DOHH2 (cell line): Measurements from ENCODE around the gene GCN1.

Source experiments
- H3F3A ChIP-seq: fragments of 200-600 bp; sonication (generic), shearing (Covaris generic); 2 replicates; pipeline ENCODE4 v1.6.0; 2016; ENCODE audit warnings: antibody characterized with exemption, mild to moderate bottlenecking; ENCODE audit not compliant: control insufficient read depth, insufficient read depth
- H3K27ac ChIP-seq: fragments of 200-600 bp; sonication (generic); 2 replicates; pipeline ENCODE4 v1.5.1; 2014; ENCODE audit warnings: low read depth, mild to moderate bottlenecking, low read length, moderate library complexity
- H3K27me3 ChIP-seq: fragments of 200-600 bp; sonication (generic); 2 replicates; pipeline ENCODE4 v1.6.1; 2014; ENCODE audit warnings: mild to moderate bottlenecking, low read length, mixed read lengths; ENCODE audit not compliant: control insufficient read depth
- H3K36me3 ChIP-seq: fragments of 200-600 bp; sonication (generic); 2 replicates; pipeline ENCODE4 v1.6.1; 2014; ENCODE audit warnings: mild to moderate bottlenecking, low read length, moderate library complexity, mixed read lengths; ENCODE audit not compliant: control insufficient read depth
- H3K4me1 ChIP-seq: fragments of 200-600 bp; sonication (generic); 2 replicates; pipeline ENCODE4 v1.6.1; 2014; ENCODE audit warnings: mild to moderate bottlenecking, low read length, mixed read lengths; ENCODE audit not compliant: control insufficient read depth
- H3K4me2 ChIP-seq: fragments of 200-600 bp; sonication (generic); 2 replicates; pipeline ENCODE4 v1.6.0; 2014; ENCODE audit warnings: mild to moderate bottlenecking, low read length, moderate library complexity
- H3K4me3 ChIP-seq: fragments of 200-600 bp; sonication (generic); 2 replicates; pipeline ENCODE4 v1.5.1; 2014; ENCODE audit warnings: mild to moderate bottlenecking, low read length, mixed read lengths
- H3K79me2 ChIP-seq: fragments of 200-600 bp; sonication (generic); 2 replicates; pipeline ENCODE4 v1.6.1; 2014; ENCODE audit warnings: mild to moderate bottlenecking, low read length, mixed read lengths; ENCODE audit not compliant: control insufficient read depth
- H3K9me2 ChIP-seq: fragments of 200-600 bp; sonication (generic); replicated peaks from 2 replicates; pipeline ENCODE4 v1.6.1; 2014; ENCODE audit warnings: mild to moderate bottlenecking, low read length, mixed read lengths; ENCODE audit not compliant: control insufficient read depth
- H3K9me3 ChIP-seq: fragments of 200-600 bp; sonication (generic); 2 replicates; pipeline ENCODE4 v1.6.1; 2014; ENCODE audit warnings: antibody characterized with exemption, low read length, mixed read lengths; ENCODE audit not compliant: control insufficient read depth, insufficient read depth
- H4K20me1 ChIP-seq: fragments of 200-600 bp; sonication (generic); 2 replicates; pipeline ENCODE4 v1.6.0; 2014; ENCODE audit warnings: low read depth, mild to moderate bottlenecking, antibody characterized with exemption, low read length, moderate library complexity; ENCODE audit not compliant: control insufficient read depth, insufficient read depth
- EZH2phosphoT487 ChIP-seq: fragments of 200-600 bp; sonication (generic); IDR thresholded peaks from 2 replicates; pipeline ENCODE4 v1.6.1; 2017; ENCODE audit warnings: borderline replicate concordance, mild to moderate bottlenecking, antibody characterized with exemption, low read length, moderate library complexity, mixed read lengths
- TF ChIP-seq, protein P1 (sequence below): fragments of 200-600 bp; sonication (generic); IDR thresholded peaks from one replicate; pipeline ENCODE4 v1.5.1; 2014; ENCODE audit warnings: antibody characterized with exemption, mild to moderate bottlenecking, low read depth, low read length; ENCODE audit not compliant: poor library complexity, severe bottlenecking

Gene GCN1

DNA sequence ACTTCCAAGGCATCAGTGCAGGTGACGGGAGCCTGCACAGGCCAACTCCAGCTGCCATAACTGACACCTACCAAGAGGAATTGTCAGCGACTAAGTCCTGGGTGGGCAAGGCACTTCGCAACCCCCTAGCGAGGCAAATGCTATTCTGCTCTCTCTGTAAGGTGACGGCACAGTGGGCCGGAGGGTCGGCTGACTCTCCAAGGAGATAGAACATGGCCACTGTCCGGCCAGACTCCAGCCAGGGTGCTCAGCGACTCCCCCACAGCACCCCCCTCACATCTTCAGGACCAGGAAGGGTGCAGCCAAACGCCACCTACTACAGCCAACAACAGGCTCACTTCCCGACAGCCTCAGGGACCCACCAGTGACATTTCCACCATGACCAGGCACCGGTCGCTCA lies 91.1 kb downstream of the GCN1 start:
- Histone ChIP-seq H3K27me3 (no peaks in the 10 kb centered on the region), H3K4me3 (no peak overlapping the region), H4K20me1 (peaks cover 14% of the 10 kb centered on the region), H3F3A (no peaks in the 10 kb centered on the region), H3K79me2 (peaks cover 91% of the 10 kb centered on the region), H3K9me2 (no peaks in the 10 kb centered on the region), H3K36me3 (peaks cover 85% of the 10 kb centered on the region), H3K27ac (no peak overlapping the region), H3K4me2 (no peak overlapping the region), H3K4me1 (no peaks in the 10 kb centered on the region), H3K9me3 (no peaks in the 10 kb centered on the region)
- TF ChIP-seq, protein P1, sequence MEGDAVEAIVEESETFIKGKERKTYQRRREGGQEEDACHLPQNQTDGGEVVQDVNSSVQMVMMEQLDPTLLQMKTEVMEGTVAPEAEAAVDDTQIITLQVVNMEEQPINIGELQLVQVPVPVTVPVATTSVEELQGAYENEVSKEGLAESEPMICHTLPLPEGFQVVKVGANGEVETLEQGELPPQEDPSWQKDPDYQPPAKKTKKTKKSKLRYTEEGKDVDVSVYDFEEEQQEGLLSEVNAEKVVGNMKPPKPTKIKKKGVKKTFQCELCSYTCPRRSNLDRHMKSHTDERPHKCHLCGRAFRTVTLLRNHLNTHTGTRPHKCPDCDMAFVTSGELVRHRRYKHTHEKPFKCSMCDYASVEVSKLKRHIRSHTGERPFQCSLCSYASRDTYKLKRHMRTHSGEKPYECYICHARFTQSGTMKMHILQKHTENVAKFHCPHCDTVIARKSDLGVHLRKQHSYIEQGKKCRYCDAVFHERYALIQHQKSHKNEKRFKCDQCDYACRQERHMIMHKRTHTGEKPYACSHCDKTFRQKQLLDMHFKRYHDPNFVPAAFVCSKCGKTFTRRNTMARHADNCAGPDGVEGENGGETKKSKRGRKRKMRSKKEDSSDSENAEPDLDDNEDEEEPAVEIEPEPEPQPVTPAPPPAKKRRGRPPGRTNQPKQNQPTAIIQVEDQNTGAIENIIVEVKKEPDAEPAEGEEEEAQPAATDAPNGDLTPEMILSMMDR, result no peak
- TF ChIP-seq EZH2phosphoT487, result no peak

DNA sequence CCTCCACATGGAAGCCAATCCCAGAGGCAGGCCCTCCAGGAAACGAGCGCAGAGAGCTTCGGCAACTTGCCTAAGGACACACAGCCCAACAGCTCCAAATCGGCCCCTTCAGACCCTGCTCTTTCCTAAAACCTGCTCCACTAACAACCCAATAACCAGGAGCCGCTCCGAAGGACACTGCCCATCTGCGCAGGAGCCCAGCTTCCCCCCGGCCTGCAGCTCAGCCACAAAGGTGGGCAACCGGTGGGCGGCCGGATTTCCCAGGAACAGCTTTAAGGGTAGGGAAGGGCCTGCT lies 91.5 kb downstream of the GCN1 start:
- H4K20me1 ChIP-seq, result peaks cover 11% of the 10 kb centered on the region
- no peak overlapping the region for H3K4me3 ChIP-seq
- H3K9me2 ChIP-seq, result no peaks in the 10 kb centered on the region
- TF ChIP-seq, protein P1, result no peak
- no peak for TF ChIP-seq EZH2phosphoT487
- H3K27ac ChIP-seq, result no peak overlapping the region
- peaks cover 85% of the 10 kb centered on the region for H3K36me3 ChIP-seq
- no peaks in the 10 kb centered on the region for H3K9me3 ChIP-seq
- no peaks in the 10 kb centered on the region for H3K4me1 ChIP-seq
- H3K79me2 ChIP-seq, result peaks cover 87% of the 10 kb centered on the region
- H3K27me3 ChIP-seq, result no peaks in the 10 kb centered on the region
- no peak overlapping the region for H3K4me2 ChIP-seq
- no peaks in the 10 kb centered on the region for H3F3A ChIP-seq

DNA sequence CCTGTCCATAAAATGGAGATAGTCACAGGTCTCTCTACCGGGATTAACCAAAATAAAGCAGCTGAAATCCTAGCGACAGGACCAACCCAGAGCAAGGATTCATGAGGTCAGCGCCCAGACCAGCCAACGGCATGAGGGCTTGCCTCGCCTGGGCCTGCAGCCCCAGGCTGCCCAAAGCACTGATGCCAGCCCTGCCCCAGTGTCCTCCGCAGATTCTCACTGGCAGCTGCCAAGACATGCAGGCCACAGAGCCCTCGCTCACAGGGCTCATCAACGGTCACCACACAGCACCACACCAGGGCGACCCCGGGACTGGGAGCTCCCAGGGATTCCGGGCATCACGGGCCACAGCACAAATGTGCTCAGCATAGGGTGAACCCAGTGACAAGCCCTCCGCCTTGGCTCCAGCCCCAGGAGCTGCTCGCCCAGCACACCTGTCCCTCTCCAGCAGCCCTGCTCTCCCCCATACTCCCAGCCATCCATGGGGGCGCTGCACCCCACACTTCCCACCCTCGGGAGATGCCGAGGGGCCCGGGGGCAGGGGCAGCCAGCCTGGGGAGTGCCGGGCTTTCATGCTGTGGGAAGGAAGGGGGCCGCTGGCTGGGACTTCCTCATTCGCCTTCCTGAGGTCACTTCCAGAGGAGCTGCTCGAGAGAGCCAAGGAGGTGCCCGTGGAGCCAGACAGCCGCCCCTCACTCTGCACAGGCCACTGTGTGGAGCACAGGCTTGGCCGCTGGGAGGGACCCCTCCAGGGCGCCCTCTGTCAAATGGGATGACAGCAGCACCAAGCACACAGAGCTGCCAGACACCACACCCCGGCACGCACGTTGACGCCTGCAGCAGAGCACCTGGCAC lies 92.1 kb downstream of the GCN1 start:
- Histone ChIP-seq H4K20me1 (peaks cover 11% of the 10 kb centered on the region), H3K9me2 (no peaks in the 10 kb centered on the region), H3K27ac (no peak overlapping the region), H3K27me3 (no peaks in the 10 kb centered on the region), H3K9me3 (no peaks in the 10 kb centered on the region), H3K79me2 (peaks cover 81% of the 10 kb centered on the region), H3F3A (no peaks in the 10 kb centered on the region), H3K4me3 (no peak overlapping the region), H3K36me3 (peaks cover 83% of the 10 kb centered on the region), H3K4me2 (no peak overlapping the region), H3K4me1 (no peaks in the 10 kb centered on the region)
- TF ChIP-seq, protein P1, result no peak
- no peak for TF ChIP-seq EZH2phosphoT487
